CD4-positive, alpha-beta T cell treated with Interleukin-15 for 1 hour (primary cell): ENCODE data around the gene MPZL3.

Experiments used
- DNase-seq: peaks from one replicate; pipeline ENCODE4 v3.0.0-alpha.2; 2020

MPZL3 gene

GRCh38 chr11:118231461-118231860, 20.7 kb downstream of the MPZL3 start:
- no peak for DNase-seq

DNA sequence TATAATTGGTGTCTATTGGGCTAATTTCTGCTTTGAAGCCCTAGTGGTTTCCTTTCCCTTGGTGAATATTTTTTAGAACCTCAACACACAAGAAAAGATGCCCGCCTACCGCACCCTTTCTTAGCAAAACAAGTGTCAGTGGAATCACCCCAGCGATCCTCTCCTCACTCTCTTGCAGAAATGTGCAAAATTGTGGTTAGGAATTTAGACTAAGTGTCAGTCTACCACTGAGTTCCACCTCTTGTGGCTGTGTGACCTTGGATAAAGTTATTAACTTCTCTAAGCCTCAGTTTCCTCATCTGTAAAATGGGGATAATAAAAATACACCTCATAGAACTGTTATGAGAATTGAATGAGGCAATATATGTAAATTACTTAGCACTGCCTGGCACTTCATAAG, 22.1 kb downstream of the MPZL3 start:
- peak; percentile 48 for DNase-seq

DNA sequence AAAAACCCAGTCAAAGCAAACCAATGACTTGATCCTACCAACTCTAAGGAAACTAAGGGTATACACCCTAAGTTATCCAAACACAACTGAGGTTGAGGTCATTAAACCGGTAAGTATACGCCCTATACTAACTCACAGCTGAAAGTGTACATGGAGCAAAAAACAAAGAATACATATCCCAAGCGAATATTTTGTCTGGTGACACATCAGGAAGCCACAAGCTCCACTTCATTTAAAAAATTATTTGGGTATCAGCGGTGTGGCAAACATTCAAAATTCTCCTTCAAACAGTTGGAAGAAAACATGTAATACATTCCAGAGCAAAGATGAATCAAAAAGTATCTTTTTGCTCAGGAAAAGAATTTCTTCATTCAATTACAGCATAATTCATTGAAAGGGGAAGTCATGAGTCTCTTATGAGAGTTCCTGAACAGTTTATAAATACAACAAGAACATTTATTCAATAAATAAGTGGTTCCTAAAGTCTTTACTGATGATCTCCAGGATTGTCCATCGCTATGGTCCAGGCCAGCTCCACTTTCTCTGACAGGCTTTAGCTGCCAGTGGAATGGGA, 22.8 kb downstream of the MPZL3 start:
- no peak for DNase-seq

DNA sequence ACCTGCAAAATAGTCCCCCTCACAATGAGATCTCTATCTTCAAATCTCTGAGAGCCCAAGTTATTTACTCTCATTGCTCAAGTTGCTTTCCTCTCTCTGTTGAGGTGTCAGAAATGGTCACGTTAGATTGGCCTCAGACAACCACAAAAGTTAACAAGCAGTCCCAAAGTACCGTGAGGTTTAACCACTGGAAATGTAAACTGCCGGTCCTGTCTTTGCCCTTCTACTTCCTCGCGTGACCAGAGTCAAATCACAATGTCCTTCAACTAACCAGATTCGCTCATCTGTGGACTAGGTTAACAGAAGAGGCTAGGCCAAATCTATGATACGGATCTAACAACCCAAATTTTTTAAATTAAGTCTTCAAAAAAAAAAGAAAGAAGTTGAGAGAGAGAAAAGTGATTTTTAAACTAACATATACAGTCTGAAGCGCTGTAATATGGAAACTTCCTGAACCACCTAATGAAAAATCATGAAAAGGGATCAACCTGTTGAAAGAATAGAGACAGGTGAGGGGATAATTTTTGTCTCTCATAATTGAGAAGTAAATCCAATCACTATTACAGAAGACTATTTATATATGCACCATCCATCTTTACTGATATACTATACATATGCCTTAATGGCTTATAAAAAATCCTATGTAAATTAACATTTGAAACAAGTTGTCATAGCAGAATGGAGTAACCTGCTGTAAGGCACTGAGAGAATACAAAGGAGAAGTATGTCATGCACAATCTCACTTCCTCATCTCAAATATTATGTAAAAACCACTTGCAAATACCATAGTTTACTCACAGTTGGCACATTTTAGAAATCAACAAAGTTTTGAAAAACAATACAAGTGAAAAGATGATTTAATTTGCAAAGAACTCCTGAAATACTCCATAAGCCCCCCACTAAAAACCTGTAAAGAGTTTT, 24.0 kb downstream of the MPZL3 start:
- DNase-seq = no peak

DNA sequence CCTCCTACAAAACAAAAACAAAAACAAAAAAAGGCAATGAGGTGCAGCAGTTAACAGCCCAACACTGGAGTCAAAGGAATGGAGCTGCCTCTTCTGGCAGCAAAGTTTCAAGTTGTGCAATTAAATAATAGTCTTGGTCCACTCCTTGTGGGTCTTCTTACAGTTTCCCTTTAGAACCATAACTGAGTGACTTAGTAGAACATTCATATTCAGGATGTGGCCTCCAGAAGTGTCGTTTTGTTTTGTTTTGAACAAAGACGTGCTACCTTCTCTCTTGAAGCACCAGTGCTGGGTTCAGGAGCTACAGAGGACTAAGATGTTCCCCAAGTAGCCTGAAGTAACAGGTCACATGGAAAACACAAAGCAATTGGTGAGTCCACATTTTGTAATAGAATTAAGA, 25.4 kb downstream of the MPZL3 start:
- no peak for DNase-seq

- DNase-seq = peak; percentile 32
Observed at GRCh38 chr11:118226296-118226695, 25.9 kb downstream of the MPZL3 start.

DNA sequence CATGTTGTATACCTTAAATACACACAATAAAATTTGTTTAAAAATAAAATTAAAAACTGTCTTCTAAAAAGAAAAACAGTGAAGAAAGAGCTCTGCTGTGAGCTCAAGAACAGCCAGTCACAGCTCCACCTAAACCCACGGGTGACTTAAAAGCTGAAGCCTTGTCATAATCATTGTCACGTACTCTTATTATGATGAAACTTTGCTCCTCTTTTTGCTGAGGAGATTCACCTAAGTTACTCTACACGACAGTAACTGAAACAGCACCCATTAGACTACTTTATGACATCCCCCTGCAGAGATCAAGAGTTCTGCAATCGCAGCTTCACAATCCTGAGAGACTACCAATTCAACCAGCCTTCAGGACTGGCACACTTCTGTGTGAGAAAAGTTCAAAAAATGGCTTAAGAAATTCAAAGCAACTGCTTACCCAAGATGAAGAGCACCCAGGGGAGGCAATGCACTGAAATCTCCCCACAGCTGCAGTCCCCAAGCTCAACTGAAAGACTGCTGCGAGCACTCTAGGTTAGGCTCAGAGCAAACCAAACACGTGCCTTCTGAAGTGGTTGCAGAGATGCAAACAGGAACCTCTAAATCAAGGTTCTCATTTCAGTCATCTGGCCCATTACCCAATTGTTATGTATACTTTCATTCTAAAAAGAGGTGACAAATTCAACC, 27.5 kb downstream of the MPZL3 start, which contains the start of gene JAML:
TSS of gene JAML (minus strand) at position 501 of the 678 bp plus-strand sequence. CDS start 10,145 bp downstream, outside the sequence.
- DNase-seq = peak; percentile 69

- no peak for DNase-seq
Observed at GRCh38 chr11:118223992-118224391, 28.2 kb downstream of the MPZL3 start.

DNA sequence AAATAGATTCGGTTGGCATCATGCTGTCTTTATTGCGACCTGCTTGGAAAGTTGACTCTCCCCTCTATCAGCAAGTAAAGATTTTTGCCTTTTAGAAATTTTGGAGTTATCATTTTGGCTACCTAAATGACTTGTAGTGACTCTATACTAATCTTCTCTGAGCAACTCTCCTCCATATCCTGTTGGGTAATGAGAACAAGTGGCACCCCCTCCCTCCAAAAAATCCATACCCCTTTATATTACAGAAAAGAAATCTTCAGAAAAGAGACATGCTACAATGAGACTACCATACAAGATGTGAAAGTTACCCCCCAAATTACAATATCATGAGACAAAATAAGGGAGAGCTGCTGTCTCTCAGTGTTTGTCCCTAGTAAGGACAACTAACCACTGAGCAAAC, 28.6 kb downstream of the MPZL3 start:
- DNase-seq = no peak

- no peak for DNase-seq
Observed at GRCh38 chr11:118222437-118222836, 29.7 kb downstream of the MPZL3 start.

DNA sequence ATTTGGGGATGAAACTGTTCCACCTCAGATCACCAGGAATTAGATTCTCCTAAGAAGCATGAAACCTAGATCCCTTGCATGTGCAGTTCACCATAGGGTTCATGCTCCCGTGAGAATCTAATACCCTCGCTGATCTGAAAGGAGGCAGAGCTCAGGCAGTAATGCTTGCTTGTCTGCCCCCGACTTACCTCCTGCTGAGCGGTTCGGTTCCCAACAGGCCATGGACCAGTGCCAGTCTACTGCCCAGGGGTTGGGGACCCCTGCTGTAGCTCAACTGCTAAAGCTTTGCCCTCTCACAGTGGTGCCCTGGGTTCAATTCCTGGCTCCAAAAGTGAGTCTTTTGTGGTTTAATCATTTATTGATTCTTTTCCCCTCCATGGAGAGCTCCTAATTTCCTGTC, 30.7 kb downstream of the MPZL3 start:
- no peak for DNase-seq

DNA sequence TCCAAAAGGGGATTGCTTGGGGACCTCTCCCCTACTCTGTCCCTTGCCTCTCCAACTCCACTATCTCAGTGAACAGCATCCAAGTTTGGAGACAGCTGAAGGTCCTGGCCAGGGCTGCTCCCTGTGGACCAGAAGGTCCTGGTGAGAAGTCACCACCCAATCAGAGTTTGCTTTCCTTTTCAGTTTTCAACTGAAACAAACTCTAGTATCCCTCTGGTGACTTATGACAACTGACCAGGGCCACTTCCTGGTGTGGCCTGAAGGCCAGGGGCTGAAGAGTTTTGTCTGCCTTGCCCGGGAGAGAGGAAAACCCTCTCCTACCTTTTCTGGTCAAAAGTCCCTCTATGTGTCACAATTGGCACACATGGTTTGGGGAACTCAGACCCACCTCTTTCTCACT, 32.4 kb downstream of the MPZL3 start:
- no peak for DNase-seq

DNA sequence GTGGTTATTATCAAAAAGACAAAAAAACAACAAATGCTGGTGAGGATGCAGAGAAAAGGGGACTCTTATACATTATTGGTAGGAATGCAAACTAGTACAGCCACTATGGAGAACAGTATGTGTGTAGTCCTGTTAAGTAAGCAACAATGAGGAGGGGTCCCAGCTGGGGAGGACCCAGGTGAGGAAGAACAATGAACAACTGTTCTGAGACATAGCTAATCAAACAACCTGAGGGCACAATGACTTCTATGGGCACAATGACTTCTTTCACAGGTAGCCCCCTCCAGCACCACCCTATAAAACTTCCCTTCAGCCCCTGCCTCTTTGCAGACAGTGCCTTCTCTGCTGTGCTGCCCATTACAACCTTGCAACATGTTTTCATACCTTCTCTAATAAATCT, 32.9 kb downstream of the MPZL3 start:
- no peak for DNase-seq

DNA sequence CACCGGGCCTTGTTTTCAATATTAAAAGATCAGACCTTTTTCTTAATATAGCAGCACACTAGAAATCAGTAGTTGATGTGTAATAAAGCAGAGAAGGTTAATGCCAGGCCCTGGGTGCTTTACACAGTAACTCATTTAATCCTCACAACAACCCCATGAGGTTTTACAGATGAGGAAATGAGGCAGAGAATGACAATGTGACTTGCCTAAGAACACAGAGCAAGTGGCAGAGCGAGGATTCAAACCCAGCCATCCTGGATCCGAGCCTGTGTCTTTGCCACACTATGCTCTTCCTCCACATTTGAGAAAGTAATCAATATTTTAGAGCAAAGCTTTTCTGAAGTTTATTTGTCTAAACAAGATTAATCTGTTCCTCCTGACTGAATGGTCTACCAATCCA, 34.6 kb downstream of the MPZL3 start:
- DNase-seq = no peak

DNA sequence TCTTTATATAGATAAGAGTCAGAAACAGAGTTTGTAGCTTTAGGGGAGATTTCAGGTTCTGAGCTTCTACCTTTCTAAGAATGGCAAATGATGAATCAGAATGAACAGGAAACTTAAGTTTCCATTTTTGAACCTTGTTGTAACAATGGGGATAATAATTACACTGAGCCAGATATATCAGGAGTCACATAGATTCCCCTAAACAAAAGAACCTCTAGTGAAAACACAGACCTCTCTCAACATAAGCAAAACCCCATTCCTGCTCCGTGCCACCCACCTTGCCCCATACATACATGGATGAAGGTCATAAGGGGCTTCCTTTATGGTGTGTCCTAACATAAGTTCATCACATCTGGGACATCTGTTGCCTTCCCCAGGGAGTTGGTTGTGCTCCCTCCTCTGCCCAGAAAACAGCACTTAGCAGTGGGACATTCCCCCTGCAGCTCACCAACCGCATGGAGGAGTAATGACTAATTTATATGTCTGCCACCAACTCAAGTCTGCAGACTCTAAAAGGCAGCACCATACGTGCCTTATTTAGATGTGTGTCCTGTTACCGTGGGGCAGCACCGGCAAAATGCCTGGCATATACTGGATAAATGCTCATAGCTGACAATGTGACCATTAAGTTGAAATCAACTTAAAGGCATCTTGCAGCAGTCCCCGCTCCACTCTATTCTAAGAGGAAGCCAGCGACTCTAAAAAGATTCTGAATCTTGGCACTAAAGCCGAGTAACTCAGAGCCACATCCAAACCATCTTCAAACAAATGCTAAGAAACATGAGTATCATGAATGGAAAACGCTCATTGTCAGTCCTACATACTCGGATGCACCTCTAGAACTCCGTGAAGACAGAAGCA, 35.3 kb downstream of the MPZL3 start:
- no peak for DNase-seq

- no peak for DNase-seq
Observed at GRCh38 chr11:118215765-118216164, 36.4 kb downstream of the MPZL3 start.

- DNase-seq = no peak
Observed at GRCh38 chr11:118215262-118215661, 36.9 kb downstream of the MPZL3 start.

DNA sequence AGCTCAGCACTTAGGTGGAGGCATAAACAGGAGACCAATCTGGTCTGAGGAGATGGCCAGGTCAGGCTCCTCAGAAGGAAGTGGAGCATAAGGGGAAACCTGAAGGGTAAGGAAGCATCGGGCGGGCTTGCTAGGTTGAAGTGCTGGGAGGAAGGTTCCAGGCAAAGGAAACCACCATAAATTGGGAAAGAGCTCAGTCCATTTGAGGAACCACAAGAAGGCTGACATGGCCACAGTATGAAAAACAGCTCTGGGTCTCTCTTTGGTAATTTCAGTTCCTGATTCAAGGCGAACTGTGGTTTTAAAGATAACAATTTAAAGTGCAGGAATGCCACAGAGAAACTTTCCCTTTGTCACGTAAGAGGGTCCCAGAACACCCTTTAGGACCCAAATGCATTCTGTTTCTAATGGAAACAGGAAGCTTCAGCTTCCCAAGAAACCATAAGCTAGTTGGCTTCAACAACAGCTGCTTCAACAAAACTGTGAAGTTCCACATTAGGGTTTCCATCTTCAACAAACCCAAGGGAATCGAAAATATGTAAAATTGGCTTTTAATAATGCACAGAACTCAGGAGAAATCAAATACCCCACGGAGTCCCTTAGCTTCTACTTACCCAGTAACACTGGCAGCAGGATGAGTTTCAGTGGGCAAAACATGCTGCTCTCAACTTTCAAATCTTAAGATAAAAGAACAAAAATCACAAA, 37.8 kb downstream of the MPZL3 start:
- peak; percentile 44 for DNase-seq

- DNase-seq = no peak
Observed at GRCh38 chr11:118213781-118214180, 38.4 kb downstream of the MPZL3 start.

DNA sequence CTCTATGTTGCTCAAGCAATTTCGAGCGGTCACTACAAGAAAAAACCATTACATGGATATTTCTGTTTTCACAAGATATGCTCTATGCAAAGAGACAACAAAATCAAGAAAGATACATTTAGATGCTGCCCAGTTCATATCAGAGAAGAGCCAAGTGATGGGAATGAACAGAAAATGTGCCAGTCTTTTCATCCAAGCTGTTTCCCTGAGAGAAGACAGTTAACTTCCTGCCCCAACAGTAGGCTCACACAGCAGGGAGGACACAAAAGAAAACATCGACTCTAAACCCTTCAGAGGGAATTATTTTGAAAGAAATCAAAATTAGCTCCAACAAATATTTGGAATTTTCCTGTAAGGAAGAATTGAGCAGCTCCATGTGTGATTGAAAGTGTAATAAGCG, 39.0 kb downstream of the MPZL3 start:
- no peak for DNase-seq

DNA sequence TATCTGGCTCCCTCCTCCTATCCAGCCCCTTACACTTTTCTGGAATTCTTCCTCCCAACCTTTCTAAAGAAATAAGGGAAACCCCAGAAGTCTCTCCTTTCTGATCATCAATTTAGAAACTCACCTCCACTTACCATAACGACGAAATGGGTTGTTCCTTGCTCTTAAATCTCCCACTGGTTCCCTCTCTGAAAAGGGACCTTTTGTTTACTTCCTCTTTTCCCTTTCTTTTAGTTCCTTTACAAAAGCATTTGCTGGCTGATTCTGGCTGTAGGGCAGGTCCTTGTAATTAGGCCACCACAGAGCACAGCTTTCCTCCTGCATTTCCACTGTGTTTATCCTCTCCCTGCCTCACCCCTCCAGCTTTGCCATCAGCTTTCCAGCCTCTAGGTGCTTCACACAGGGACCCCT, 39.4 kb downstream of the MPZL3 start:
- no peak for DNase-seq

DNA sequence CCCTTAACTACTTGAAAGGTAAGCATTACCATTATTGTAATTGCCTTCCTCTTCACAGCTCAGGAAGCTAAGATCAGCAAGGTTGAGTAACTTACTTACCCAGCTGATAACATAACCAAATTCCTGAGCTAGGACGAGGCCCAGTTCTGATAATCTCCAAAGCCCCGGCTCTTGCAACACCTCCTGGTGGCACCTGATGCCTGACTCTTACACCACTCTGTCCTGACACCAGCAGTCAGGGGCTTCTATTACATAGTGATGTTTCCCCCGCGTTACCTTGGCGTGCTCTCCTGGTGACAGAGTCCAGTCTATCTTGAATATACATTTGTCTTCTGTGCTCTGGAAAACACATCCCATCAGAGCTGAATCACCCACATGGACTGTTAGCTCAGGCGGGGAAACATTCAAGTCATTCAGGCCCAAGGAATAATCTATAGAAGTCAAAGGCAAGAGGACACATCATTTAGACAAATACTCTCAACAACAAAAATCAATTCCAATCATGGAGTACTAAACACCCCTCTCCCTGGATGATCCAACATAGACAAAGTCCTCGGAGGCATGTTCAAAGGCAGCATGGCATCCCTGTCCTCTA, 39.9 kb downstream of the MPZL3 start:
- DNase-seq = no peak
